Astrocyte (in vitro differentiated cells and primary cell): Measurements from ENCODE around the gene NOC2L. TPM values are rescaled to one million over a fixed set of nuclear protein-coding genes. Genes with fewer than 3 reads are reported as not detected.
A peak's percentile ranks its signal among the peaks of the same experiment; 100 is the strongest.

ENCODE experiments used
- DNase-seq: peaks from one replicate; pipeline ENCODE4 v3.0.0-alpha.2; 2010; ENCODE audit warnings: low read depth
- FAIRE-seq: peaks from 2 replicates; lab custom pipeline; 2011; peaks lifted over from hg19 to GRCh38; lab: Jason Lieb, UNC
- H2AFZ ChIP-seq: 2 replicates; pipeline ENCODE4 v1.6.0; 2012; ENCODE audit warnings: low read depth, low read length, inconsistent platforms
- H3K27ac ChIP-seq: 2 replicates; pipeline ENCODE4 v1.5.1; 2011; ENCODE audit warnings: low read depth, low read length, inconsistent platforms
- H3K27me3 ChIP-seq: 2 replicates; pipeline ENCODE4 v1.6.0; 2011; ENCODE audit warnings: low read length, inconsistent platforms; ENCODE audit not compliant: insufficient read depth
- H3K36me3 ChIP-seq: 2 replicates; pipeline ENCODE4 v1.5.1; 2011; ENCODE audit warnings: low read length, inconsistent platforms; ENCODE audit not compliant: insufficient read depth
- H3K4me1 ChIP-seq: 2 replicates; pipeline ENCODE4 v1.5.1; 2011; ENCODE audit warnings: low read length, inconsistent platforms; ENCODE audit not compliant: insufficient read depth
- H3K4me2 ChIP-seq: 2 replicates; pipeline ENCODE4 v1.6.0; 2012; ENCODE audit warnings: low read length, inconsistent platforms
- H3K4me3 ChIP-seq: 2 replicates; pipeline ENCODE4 v1.5.1; 2011; ENCODE audit warnings: low read depth, mild to moderate bottlenecking, low read length, inconsistent platforms; ENCODE audit not compliant: insufficient read depth
- H3K79me2 ChIP-seq: 2 replicates; pipeline ENCODE4 v1.6.0; 2012; ENCODE audit warnings: mild to moderate bottlenecking, low read length, inconsistent platforms; ENCODE audit not compliant: insufficient read depth
- H3K9ac ChIP-seq: 2 replicates; pipeline ENCODE4 v1.6.0; 2012; ENCODE audit warnings: mild to moderate bottlenecking, low read length, inconsistent platforms
- H3K9me3 ChIP-seq: 2 replicates; pipeline ENCODE4 v1.5.1; 2012; ENCODE audit warnings: low read depth, mild to moderate bottlenecking, low read length, inconsistent platforms; ENCODE audit not compliant: insufficient read depth
- H4K20me1 ChIP-seq: 2 replicates; pipeline ENCODE4 v1.6.0; 2012; ENCODE audit warnings: low read length, inconsistent platforms; ENCODE audit not compliant: insufficient read depth
- H3K27ac Mint-ChIP-seq: one replicate; pipeline ENCODE4 v1.8.0; 2021; ENCODE audit warnings: mild to moderate bottlenecking, mixed read lengths; ENCODE audit not compliant: unreplicated experiment
- H3K27me3 Mint-ChIP-seq: one replicate; pipeline ENCODE4 v1.8.0; 2021; ENCODE audit warnings: low read depth, mixed read lengths; ENCODE audit not compliant: unreplicated experiment
- H3K36me3 Mint-ChIP-seq: one replicate; pipeline ENCODE4 v1.8.0; 2021; ENCODE audit warnings: low read depth, mixed read lengths; ENCODE audit not compliant: unreplicated experiment
- H3K4me1 Mint-ChIP-seq: one replicate; pipeline ENCODE4 v1.8.0; 2021; ENCODE audit warnings: low read depth, mixed read lengths; ENCODE audit not compliant: unreplicated experiment
- H3K4me3 Mint-ChIP-seq: one replicate; pipeline ENCODE4 v1.8.0; 2021; ENCODE audit warnings: mild to moderate bottlenecking, moderate library complexity, mixed read lengths; ENCODE audit not compliant: unreplicated experiment
- H3K9me3 Mint-ChIP-seq: one replicate; pipeline ENCODE4 v1.8.0; 2021; ENCODE audit warnings: mild to moderate bottlenecking, mixed read lengths; ENCODE audit not compliant: unreplicated experiment
- EZH2 ChIP-seq: IDR thresholded peaks from 2 replicates; pipeline ENCODE4 v1.6.1; 2012; ENCODE audit warnings: mild to moderate bottlenecking, low read length, inconsistent platforms; ENCODE audit not compliant: insufficient read depth
- total RNA-seq: library from RNA; stranded (reverse); gene quantifications from 2 replicates; pipeline ENCODE4 v1.2.1, GENCODE V29; 2021
- TF ChIP-seq, protein P1 (sequence below): IDR thresholded peaks from 2 replicates; pipeline ENCODE4 v1.5.1; 2011; ENCODE audit warnings: low read depth, mild to moderate bottlenecking, inconsistent platforms, low read length, moderate library complexity; ENCODE audit not compliant: insufficient read depth

The NOC2L gene
- total RNA-seq, 1 donor from 2014 or later, result 91.4 TPM

DNA sequence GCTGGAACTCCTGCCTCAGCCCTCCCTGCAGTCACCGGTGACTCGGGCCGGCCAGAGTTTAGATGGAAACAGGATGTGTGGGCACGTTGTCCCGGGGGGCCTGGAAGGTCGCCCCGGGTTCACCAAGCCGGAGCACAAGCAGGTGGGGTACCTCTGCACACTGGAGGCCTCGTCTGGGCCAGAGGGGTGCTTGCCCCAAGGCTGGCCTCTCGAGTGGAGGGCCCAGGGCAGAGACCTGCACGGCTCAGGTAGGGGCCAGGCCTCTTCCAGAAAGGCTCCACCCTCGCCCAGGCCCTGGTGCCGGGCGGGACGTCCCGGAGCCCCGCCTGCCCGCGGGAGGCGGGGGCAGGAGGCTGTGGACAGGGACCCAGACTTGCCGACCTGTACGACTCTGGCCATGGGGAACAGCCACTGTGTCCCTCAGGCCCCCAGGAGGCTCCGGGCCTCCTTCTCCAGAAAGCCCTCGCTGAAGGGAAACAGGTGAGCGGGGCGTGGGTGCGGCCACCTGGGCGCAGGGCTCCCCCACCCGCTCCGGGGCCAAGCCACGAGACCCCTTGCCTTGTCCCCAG, 7.2 kb upstream of the NOC2L start, which contains the start of gene PLEKHN1:
PLEKHN1 (plus strand) TSS at position 348 of the 569 bp plus-strand sequence; CDS start at position 398, 50 bp downstream.
- no peaks in the 10 kb centered on the region for H3K4me1 Mint-ChIP-seq
- peaks cover 5% of the 10 kb centered on the region for H3K36me3 ChIP-seq
- FAIRE-seq (no peak), DNase-seq (peak; percentile 41)
- peak within 1 kb of the TSS; percentile 72 for H3K4me3 Mint-ChIP-seq
- H3K79me2 ChIP-seq, result peaks cover 6% of the 10 kb centered on the region
- peak within 1 kb of the TSS; percentile 80 for H3K27ac ChIP-seq
- H4K20me1 ChIP-seq, result peaks cover 6% of the 10 kb centered on the region
- H3K4me2 ChIP-seq, result peak within 1 kb of the TSS; percentile 99
- peaks cover 15% of the 10 kb centered on the region for H3K27me3 Mint-ChIP-seq
- H3K4me1 ChIP-seq, result peaks cover 23% of the 10 kb centered on the region
- H3K9ac ChIP-seq, result peak within 1 kb of the TSS; percentile 83
- H3K4me3 ChIP-seq, result peak within 1 kb of the TSS; percentile 64
- peak within 1 kb of the TSS; percentile 89 for H2AFZ ChIP-seq
- H3K9me3 Mint-ChIP-seq, result no peaks in the 10 kb centered on the region
- H3K36me3 Mint-ChIP-seq, result peaks cover 4% of the 10 kb centered on the region
- TF ChIP-seq EZH2, result no peak
- TF ChIP-seq, protein P1, sequence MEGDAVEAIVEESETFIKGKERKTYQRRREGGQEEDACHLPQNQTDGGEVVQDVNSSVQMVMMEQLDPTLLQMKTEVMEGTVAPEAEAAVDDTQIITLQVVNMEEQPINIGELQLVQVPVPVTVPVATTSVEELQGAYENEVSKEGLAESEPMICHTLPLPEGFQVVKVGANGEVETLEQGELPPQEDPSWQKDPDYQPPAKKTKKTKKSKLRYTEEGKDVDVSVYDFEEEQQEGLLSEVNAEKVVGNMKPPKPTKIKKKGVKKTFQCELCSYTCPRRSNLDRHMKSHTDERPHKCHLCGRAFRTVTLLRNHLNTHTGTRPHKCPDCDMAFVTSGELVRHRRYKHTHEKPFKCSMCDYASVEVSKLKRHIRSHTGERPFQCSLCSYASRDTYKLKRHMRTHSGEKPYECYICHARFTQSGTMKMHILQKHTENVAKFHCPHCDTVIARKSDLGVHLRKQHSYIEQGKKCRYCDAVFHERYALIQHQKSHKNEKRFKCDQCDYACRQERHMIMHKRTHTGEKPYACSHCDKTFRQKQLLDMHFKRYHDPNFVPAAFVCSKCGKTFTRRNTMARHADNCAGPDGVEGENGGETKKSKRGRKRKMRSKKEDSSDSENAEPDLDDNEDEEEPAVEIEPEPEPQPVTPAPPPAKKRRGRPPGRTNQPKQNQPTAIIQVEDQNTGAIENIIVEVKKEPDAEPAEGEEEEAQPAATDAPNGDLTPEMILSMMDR, result no peak
- no peak within 1 kb of the TSS for H3K27ac Mint-ChIP-seq
- no peaks in the 10 kb centered on the region for H3K9me3 ChIP-seq
- no peaks in the 10 kb centered on the region for H3K27me3 ChIP-seq

DNA sequence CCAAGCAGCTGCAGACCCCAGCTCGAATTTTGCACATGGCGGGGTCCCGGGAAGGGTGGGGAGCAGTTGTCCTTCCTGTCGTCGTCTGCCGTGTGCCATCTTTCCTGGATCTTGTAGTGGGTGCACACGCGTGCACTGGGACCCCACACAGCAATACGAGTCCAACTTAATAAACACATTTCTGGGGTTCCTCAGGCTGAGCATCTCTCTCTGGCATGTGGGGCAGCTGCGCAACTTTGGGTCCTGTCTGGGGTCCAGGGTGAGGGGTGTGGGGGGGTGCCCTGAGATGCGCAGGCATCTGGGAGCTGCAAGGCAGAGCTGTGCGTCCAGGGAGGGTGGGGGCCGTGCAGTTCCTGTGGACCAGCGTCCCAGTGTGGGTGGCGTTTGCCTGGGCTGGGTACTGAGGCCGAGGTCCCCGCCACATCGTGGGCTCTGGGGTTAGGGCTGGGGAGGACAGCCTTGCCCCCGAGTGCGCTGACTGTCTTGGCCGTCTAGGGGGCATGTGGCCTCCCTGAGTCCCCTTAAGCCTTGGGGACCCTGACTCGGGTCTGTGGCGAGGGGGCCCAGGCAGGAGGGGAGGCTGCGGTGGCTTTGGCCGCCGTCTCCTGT, 6.6 kb upstream of the NOC2L start:
- Mint-ChIP-seq H3K27ac (no peak overlapping the region), H3K4me3 (no peak overlapping the region), H3K27me3 (peaks cover 15% of the 10 kb centered on the region), H3K4me1 (no peaks in the 10 kb centered on the region), H3K9me3 (no peaks in the 10 kb centered on the region), H3K36me3 (peaks cover 4% of the 10 kb centered on the region)
- no peaks in the 10 kb centered on the region for H3K9me3 ChIP-seq
- TF ChIP-seq, protein P1, result no peak
- no peak for TF ChIP-seq EZH2
- H3K4me2 ChIP-seq, result peak overlapping the region; percentile 99
- peak overlapping the region; percentile 83 for H3K9ac ChIP-seq
- peak overlapping the region; percentile 80 for H3K27ac ChIP-seq
- H2AFZ ChIP-seq, result no peak overlapping the region
- FAIRE-seq (no peak), DNase-seq (no peak)
- H3K79me2 ChIP-seq, result peaks cover 7% of the 10 kb centered on the region
- peaks cover 6% of the 10 kb centered on the region for H4K20me1 ChIP-seq
- H3K36me3 ChIP-seq, result peaks cover 5% of the 10 kb centered on the region
- peak overlapping the region; percentile 64 for H3K4me3 ChIP-seq
- H3K27me3 ChIP-seq, result no peaks in the 10 kb centered on the region
- H3K4me1 ChIP-seq, result peaks cover 23% of the 10 kb centered on the region
